Measurements from ENCODE around the gene LRMDA.
A peak's percentile ranks its signal among the peaks of the same experiment; 100 is the strongest.

LRMDA gene

DNA sequence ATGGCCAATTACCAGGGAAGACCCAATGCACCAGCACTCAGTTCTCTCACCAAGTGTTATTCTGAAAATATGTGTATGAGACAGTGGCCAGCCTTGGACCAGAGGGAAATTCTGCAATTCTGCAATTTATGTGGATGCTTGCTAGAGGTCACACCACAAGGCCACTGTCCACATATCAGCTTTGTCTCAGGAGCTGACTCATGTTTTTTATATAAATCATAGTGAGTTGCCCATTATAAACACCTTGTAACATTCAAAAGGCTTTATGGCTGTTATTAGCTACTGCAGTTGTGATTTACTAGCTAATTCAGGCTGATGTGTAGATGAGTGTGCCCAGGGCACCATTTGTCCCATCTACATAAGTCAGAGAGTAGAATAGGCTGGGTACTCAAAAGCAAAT is 649.0 kb downstream of the LRMDA start:
- H3K27me3 ChIP-seq: no peaks in the 10 kb centered on the region
- H3K4me1 ChIP-seq: peaks cover 0 to 3% (median under 1%) of the 10 kb centered on the region in 4 donors
- no peaks in the 10 kb centered on the region for H3K36me3 ChIP-seq
- no peak for DNase-seq
- no peaks in the 10 kb centered on the region for H3K9me3 ChIP-seq
- no peak overlapping the region for H3K27ac ChIP-seq
- H3K4me3 ChIP-seq: no peak overlapping the region
- intact Hi-C loops (cut with DNase I; ENCODE audit: low total_unique reads): no loop called here
- TF ChIP-seq CTCF (IDR thresholded peaks at IDR 0.05): no peak

GRCh38 chr10:76080991-76081390 is 649.6 kb downstream of the LRMDA start:
- no peak overlapping the region for H3K4me3 ChIP-seq
- no peaks in the 10 kb centered on the region for H3K9me3 ChIP-seq
- peaks cover 0 to 8% (median 3%) of the 10 kb centered on the region in 4 donors for H3K4me1 ChIP-seq
- intact Hi-C loops (cut with DNase I; ENCODE audit: low total_unique reads): no loop called here
- no peaks in the 10 kb centered on the region for H3K36me3 ChIP-seq
- no peak overlapping the region for H3K27ac ChIP-seq
- no peaks in the 10 kb centered on the region for H3K27me3 ChIP-seq
- no peak for DNase-seq
- no peak for TF ChIP-seq CTCF (IDR thresholded peaks at IDR 0.05)

GRCh38 chr10:76082232-76082631 is 650.8 kb downstream of the LRMDA start:
- Histone ChIP-seq H3K27me3 (no peaks in the 10 kb centered on the region), H3K27ac (no peak overlapping the region)

GRCh38 chr10:76082956-76083355 is 651.5 kb downstream of the LRMDA start:
- H3K9me3 ChIP-seq: no peaks in the 10 kb centered on the region
- TF ChIP-seq CTCF (IDR thresholded peaks at IDR 0.05): no peak
- H3K36me3 ChIP-seq: no peaks in the 10 kb centered on the region
- no peak for DNase-seq
- H3K4me1 ChIP-seq: peaks cover 0 to 23% (median 10%) of the 10 kb centered on the region in 4 donors
- no peak overlapping the region for H3K4me3 ChIP-seq
- no peak overlapping the region for H3K27ac ChIP-seq
- intact Hi-C loops (cut with DNase I; ENCODE audit: low total_unique reads): no loop called here
- no peaks in the 10 kb centered on the region for H3K27me3 ChIP-seq

More at GRCh38 chr10:76082232-76082631, 650.8 kb downstream of the LRMDA start:
- peaks cover 0 to 21% (median 9%) of the 10 kb centered on the region in 4 donors for H3K4me1 ChIP-seq
- no peak overlapping the region for H3K4me3 ChIP-seq
- intact Hi-C loops (cut with DNase I; ENCODE audit: low total_unique reads): no loop called here
- TF ChIP-seq CTCF (IDR thresholded peaks at IDR 0.05): no peak
- H3K36me3 ChIP-seq: no peaks in the 10 kb centered on the region
- H3K9me3 ChIP-seq: no peaks in the 10 kb centered on the region
- no peak for DNase-seq

GRCh38 chr10:76085002-76085816 is 653.8 kb downstream of the LRMDA start:
- Histone ChIP-seq H3K9me3 (no peaks in the 10 kb centered on the region), H3K27me3 (no peaks in the 10 kb centered on the region), H3K4me1 (peaks cover 0 to 23% (median 10%) of the 10 kb centered on the region in 4 donors), H3K27ac (peak overlapping the region in 1 of 2 donors; percentile 32), H3K36me3 (no peaks in the 10 kb centered on the region), H3K4me3 (no peak overlapping the region)
- no peak for DNase-seq
- no peak for TF ChIP-seq CTCF (IDR thresholded peaks at IDR 0.05)
- intact Hi-C loops (cut with DNase I; ENCODE audit: low total_unique reads): no loop called here

Data from tibial artery (tissue), 4 donors.